Measurements from ENCODE around the gene RSPH1. TPM values are rescaled to one million over a fixed set of nuclear protein-coding genes. Genes with fewer than 3 reads are reported as not detected.

RSPH1 gene
- total RNA-seq, 6 experiments from 2014 or later, result 0.18 to 0.55 (median 0.22) TPM; not detected in 1

DNA sequence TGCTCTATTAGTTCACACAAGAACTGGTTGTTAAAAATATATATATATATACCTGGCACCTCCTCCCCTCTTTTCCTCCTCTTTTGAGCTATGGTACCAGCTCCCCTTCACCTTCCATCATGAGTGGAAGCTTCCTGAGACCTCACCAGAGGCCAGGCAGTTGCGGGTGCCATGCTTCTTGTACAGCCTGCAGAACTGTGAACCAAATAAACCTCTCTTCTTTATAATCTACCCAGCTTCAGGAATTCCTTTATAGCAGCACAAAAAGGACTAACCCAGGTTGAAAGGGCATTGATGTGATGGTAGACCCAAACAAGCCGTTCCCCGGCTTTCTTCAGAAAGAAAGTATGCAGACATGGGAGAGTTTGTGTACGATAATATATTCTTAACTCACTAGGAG, 14.9 kb downstream of the RSPH1 start:
- H3K27ac ChIP-seq, result no peak overlapping the region
- no peaks in the 10 kb centered on the region for H3K36me3 ChIP-seq
- DNase-seq, result no peak
- intact Hi-C loops (cut with DNase I), result no loop called here
- WGBS (ENCODE audit: insufficient coverage, low coverage, low lambda C conversion rate, missing lambda C conversion rate), result 77% methylated on average over 2 of the region's 4 CpGs
- H3K9me3 ChIP-seq, result no peaks in the 10 kb centered on the region
- no peak overlapping the region for H3K4me3 ChIP-seq
- H3K27me3 ChIP-seq, result no peaks in the 10 kb centered on the region
- no peaks in the 10 kb centered on the region for H3K4me1 ChIP-seq
- ATAC-seq, result no peak
- TF ChIP-seq POLR2A (IDR thresholded peaks at IDR 0.05) (no peak), CTCF (IDR thresholded peaks at IDR 0.05) (no peak)

GRCh38 chr21:42480736-42481135, 15.3 kb downstream of the RSPH1 start:
- DNase-seq, result no peak
- no peaks in the 10 kb centered on the region for H3K9me3 ChIP-seq
- WGBS (ENCODE audit: insufficient coverage, low coverage, low lambda C conversion rate, missing lambda C conversion rate), result 87% methylated on average over 4 of the region's 10 CpGs
- TF ChIP-seq POLR2A (IDR thresholded peaks at IDR 0.05) (no peak), CTCF (IDR thresholded peaks at IDR 0.05) (no peak)
- no peaks in the 10 kb centered on the region for H3K27me3 ChIP-seq
- no peak for ATAC-seq
- no peaks in the 10 kb centered on the region for H3K4me1 ChIP-seq
- intact Hi-C loops (cut with DNase I), result no loop called here
- H3K27ac ChIP-seq, result no peak overlapping the region
- no peak overlapping the region for H3K4me3 ChIP-seq
- no peaks in the 10 kb centered on the region for H3K36me3 ChIP-seq

DNA sequence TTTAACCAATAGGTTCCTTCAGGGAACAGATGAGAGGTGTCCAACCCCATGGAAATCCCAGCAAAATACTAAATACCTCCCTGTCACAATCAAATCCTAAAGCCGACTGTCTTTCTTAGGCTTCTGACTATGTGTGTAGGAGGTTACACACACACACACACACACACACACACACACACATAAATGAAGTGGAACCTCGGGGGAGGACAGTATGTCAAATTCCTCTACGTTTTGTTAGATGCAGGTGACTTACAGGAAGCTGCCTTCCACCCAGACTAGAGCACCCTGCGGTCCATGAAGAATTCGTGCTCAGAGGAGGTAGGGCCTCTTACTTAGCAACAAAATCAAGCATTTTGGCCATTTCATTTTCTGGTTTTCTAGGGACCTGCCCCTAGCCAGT, 16.4 kb downstream of the RSPH1 start:
- no peak overlapping the region for H3K4me3 ChIP-seq
- no peaks in the 10 kb centered on the region for H3K27me3 ChIP-seq
- H3K4me1 ChIP-seq, result no peaks in the 10 kb centered on the region
- no peak for DNase-seq
- TF ChIP-seq CTCF (IDR thresholded peaks at IDR 0.05) (no peak), POLR2A (IDR thresholded peaks at IDR 0.05) (no peak)
- H3K9me3 ChIP-seq, result no peaks in the 10 kb centered on the region
- H3K36me3 ChIP-seq, result no peaks in the 10 kb centered on the region
- intact Hi-C loops (cut with DNase I), result no loop called here
- 73% methylated on average over 5 of the region's 5 CpGs for WGBS (ENCODE audit: insufficient coverage, low coverage, low lambda C conversion rate, missing lambda C conversion rate)
- no peak for ATAC-seq
- no peak overlapping the region for H3K27ac ChIP-seq

- ATAC-seq (no peak), DNase-seq (no peak)
- Histone ChIP-seq H3K9me3 (no peaks in the 10 kb centered on the region), H3K27ac (no peak overlapping the region), H3K27me3 (no peaks in the 10 kb centered on the region), H3K36me3 (no peaks in the 10 kb centered on the region), H3K4me3 (no peak overlapping the region), H3K4me1 (peaks cover 0 to 5% (median 0%) of the 10 kb centered on the region in 4 donors)
- TF ChIP-seq POLR2A (IDR thresholded peaks at IDR 0.05) (no peak), CTCF (IDR thresholded peaks at IDR 0.05) (no peak)
- WGBS (ENCODE audit: insufficient coverage, low coverage, low lambda C conversion rate, missing lambda C conversion rate), result 77% methylated on average over 7 of the region's 7 CpGs
- intact Hi-C loops (cut with DNase I), result no loop called here
Observed at GRCh38 chr21:42478504-42478903, 17.5 kb downstream of the RSPH1 start.
